ENCODE results near the gene GPC5.

GPC5 gene

GRCh38 chr13:91722267-91722884 is 324.0 kb downstream of the GPC5 start:
- POLR2A ChIA-PET = no interaction called here
- no peak for TF ChIP-seq CTBP1 (IDR thresholded peaks at IDR 0.05; ENCODE audit: borderline replicate concordance)
- no peak for TF ChIP-seq FOXK2 (IDR thresholded peaks at IDR 0.05)
- no peak for TF ChIP-seq HDGF (IDR thresholded peaks at IDR 0.05; ENCODE audit: borderline replicate concordance)
- no peak for TF ChIP-seq FOXM1 (IDR thresholded peaks at IDR 0.05; ENCODE audit: borderline replicate concordance)
- no peak for TF ChIP-seq SP1 (IDR thresholded peaks at IDR 0.05)
- TF ChIP-seq L3MBTL2 (conservative IDR thresholded peaks at IDR 0.05) = no peak
- TF ChIP-seq LEF1 (IDR thresholded peaks at IDR 0.05; ENCODE audit: borderline replicate concordance) = no peak
- no peak for TF ChIP-seq FOXA1 (IDR thresholded peaks at IDR 0.05)
- TF ChIP-seq SUZ12 (IDR thresholded peaks at IDR 0.05) = no peak
- no peak for TF ChIP-seq ZNF384 (IDR thresholded peaks at IDR 0.05)
- TF ChIP-seq, protein P1, sequence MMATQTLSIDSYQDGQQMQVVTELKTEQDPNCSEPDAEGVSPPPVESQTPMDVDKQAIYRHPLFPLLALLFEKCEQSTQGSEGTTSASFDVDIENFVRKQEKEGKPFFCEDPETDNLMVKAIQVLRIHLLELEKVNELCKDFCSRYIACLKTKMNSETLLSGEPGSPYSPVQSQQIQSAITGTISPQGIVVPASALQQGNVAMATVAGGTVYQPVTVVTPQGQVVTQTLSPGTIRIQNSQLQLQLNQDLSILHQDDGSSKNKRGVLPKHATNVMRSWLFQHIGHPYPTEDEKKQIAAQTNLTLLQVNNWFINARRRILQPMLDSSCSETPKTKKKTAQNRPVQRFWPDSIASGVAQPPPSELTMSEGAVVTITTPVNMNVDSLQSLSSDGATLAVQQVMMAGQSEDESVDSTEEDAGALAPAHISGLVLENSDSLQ (IDR thresholded peaks at IDR 0.05) = no peak
- no peak for TF ChIP-seq ARNT (IDR thresholded peaks at IDR 0.05)
- no peak for TF ChIP-seq TARDBP (IDR thresholded peaks at IDR 0.05)
- no peak for TF ChIP-seq NFRKB (IDR thresholded peaks at IDR 0.05)
- no peak for TF ChIP-seq BHLHE40 (IDR thresholded peaks at IDR 0.05; ENCODE audit: borderline replicate concordance)
- DNase-seq (ENCODE audit: extremely low spot score) = peak; percentile 49
- CTCF ChIA-PET = interaction anchor here (0.6 to 2.1 kb wide), 9 partner anchors 8 to 1063 kb away, joined by 3 to 7 read pairs (median 4); no protein-coding TSS in a partner anchor

GRCh38 chr13:91724591-91724990 is 326.2 kb downstream of the GPC5 start:
- POLR2A ChIA-PET = no interaction called here
- no peak for TF ChIP-seq ARNT (IDR thresholded peaks at IDR 0.05)
- no peak for TF ChIP-seq SP1 (IDR thresholded peaks at IDR 0.05)
- no peak for TF ChIP-seq CTBP1 (IDR thresholded peaks at IDR 0.05; ENCODE audit: borderline replicate concordance)
- TF ChIP-seq SUZ12 (IDR thresholded peaks at IDR 0.05) = no peak
- no peak for TF ChIP-seq LEF1 (IDR thresholded peaks at IDR 0.05; ENCODE audit: borderline replicate concordance)
- no peak for TF ChIP-seq FOXK2 (IDR thresholded peaks at IDR 0.05)
- no peak for TF ChIP-seq TARDBP (IDR thresholded peaks at IDR 0.05)
- TF ChIP-seq NFRKB (IDR thresholded peaks at IDR 0.05) = no peak
- TF ChIP-seq L3MBTL2 (conservative IDR thresholded peaks at IDR 0.05) = no peak
- TF ChIP-seq FOXM1 (IDR thresholded peaks at IDR 0.05; ENCODE audit: borderline replicate concordance) = no peak
- no peak for TF ChIP-seq FOXA1 (IDR thresholded peaks at IDR 0.05)
- TF ChIP-seq ELF4 (IDR thresholded peaks at IDR 0.05) = no peak
- no peak for TF ChIP-seq HDGF (IDR thresholded peaks at IDR 0.05; ENCODE audit: borderline replicate concordance)
- no peak for TF ChIP-seq ZNF384 (IDR thresholded peaks at IDR 0.05)
- TF ChIP-seq, protein P1 (IDR thresholded peaks at IDR 0.05) = no peak
- TF ChIP-seq BHLHE40 (IDR thresholded peaks at IDR 0.05; ENCODE audit: borderline replicate concordance) = no peak
- CTCF ChIA-PET = interaction anchor here (0.8 to 1.5 kb wide), 2 partner anchors 10 to 344 kb away, joined by 3 to 7 read pairs; no protein-coding TSS in a partner anchor
- DNase-seq (ENCODE audit: extremely low spot score) = no peak

GRCh38 chr13:91725646-91726045 is 327.2 kb downstream of the GPC5 start:
- POLR2A ChIA-PET = interaction anchor here (0.6 kb wide), 1 partner anchor 11 kb away, joined by 3 read pairs; no protein-coding TSS in a partner anchor
- TF ChIP-seq SUZ12 (IDR thresholded peaks at IDR 0.05) (no peak), ELF4 (IDR thresholded peaks at IDR 0.05) (no peak), NFRKB (IDR thresholded peaks at IDR 0.05) (no peak), HDGF (IDR thresholded peaks at IDR 0.05; ENCODE audit: borderline replicate concordance) (no peak), SP1 (IDR thresholded peaks at IDR 0.05) (no peak), ZNF384 (IDR thresholded peaks at IDR 0.05) (no peak), FOXK2 (IDR thresholded peaks at IDR 0.05) (no peak), CTBP1 (IDR thresholded peaks at IDR 0.05; ENCODE audit: borderline replicate concordance) (no peak)
- CTCF ChIA-PET = no interaction called here
- no peak for DNase-seq (ENCODE audit: extremely low spot score)

DNA sequence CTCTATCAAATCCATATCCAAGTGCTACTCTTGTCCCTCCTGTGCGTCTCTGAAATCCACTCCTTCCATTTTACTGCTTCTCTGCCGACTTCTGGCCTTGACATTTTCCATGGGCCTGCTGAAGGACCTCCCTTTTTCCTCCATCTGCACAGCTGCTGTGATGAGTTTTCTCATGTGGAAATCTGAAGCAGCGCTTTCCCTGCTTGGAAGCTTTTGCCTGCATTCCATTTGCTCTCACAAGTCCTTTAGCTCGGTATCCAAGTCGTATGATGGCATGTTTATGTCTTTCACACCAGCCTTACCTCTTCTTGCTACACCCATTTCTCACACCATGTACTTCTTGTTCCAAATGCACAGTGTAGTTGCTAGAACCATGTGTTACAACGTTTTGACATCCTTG is 328.2 kb downstream of the GPC5 start:
- TF ChIP-seq TARDBP (IDR thresholded peaks at IDR 0.05) (no peak), FOXK2 (IDR thresholded peaks at IDR 0.05) (no peak), FOXM1 (IDR thresholded peaks at IDR 0.05; ENCODE audit: borderline replicate concordance) (no peak), HDGF (IDR thresholded peaks at IDR 0.05; ENCODE audit: borderline replicate concordance) (no peak), SP1 (IDR thresholded peaks at IDR 0.05) (no peak), SUZ12 (IDR thresholded peaks at IDR 0.05) (no peak)
- TF ChIP-seq, protein P1 (IDR thresholded peaks at IDR 0.05) = no peak
- CTCF ChIA-PET = no interaction called here
- no peak for DNase-seq (ENCODE audit: extremely low spot score)
- POLR2A ChIA-PET = no interaction called here

DNA sequence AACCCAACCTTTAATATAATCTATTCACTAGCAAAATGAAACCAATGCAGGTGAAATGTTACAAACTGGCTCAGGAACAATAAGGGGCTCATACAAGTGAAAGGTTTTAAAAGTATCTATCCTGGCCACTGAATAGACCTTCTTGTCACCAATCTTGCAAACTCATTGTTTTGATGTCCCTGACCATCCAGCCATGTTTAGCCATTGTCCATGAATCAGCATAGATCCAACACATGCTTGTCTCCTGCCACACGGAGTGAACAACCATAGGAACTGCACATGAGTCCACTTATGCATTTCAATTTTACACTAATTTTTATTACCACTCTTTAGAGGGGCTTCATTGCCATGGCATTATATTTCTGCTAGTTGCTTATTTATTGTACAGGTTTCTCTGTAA is 331.4 kb downstream of the GPC5 start:
- TF ChIP-seq FOXM1 (IDR thresholded peaks at IDR 0.05; ENCODE audit: borderline replicate concordance) (no peak), SUZ12 (IDR thresholded peaks at IDR 0.05) (no peak), TARDBP (IDR thresholded peaks at IDR 0.05) (no peak), SP1 (IDR thresholded peaks at IDR 0.05) (no peak)
- TF ChIP-seq, protein P1 (IDR thresholded peaks at IDR 0.05) = no peak

DNA sequence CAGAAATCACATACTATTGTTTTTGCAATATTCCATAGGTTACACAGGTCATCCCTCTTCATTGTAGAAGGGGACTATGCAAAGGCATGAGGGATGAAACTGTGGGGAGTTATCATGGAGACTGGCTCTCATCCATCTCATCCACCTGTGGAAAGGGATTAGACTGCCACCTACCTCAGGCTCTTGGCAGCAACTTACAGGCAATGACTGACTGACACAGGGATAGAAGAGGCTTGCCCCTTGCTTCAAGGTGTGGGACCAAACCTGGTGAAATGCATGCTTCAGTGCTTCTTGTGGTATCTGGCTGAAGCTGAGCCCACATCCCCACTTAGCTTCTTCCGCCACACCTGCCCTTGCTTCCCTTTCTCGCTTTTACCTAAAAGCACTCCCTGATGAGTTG is 341.3 kb downstream of the GPC5 start:
- ChIA-PET CTCF (interaction anchor here (1.0 kb wide), 1 partner anchor 18 kb away, joined by 3 read pairs; no protein-coding TSS in a partner anchor), POLR2A (no interaction called here)
- no peak for TF ChIP-seq BHLHE40 (IDR thresholded peaks at IDR 0.05; ENCODE audit: borderline replicate concordance)
- no peak for TF ChIP-seq SUZ12 (IDR thresholded peaks at IDR 0.05)
- no peak for DNase-seq (ENCODE audit: extremely low spot score)

More for the DNA sequence above, 331.4 kb downstream of the GPC5 start:
- POLR2A ChIA-PET = no interaction called here
- CTCF ChIA-PET = no interaction called here
- no peak for DNase-seq (ENCODE audit: extremely low spot score)

Data from HEK293T (cell line).